Measurements from ENCODE around the gene PDX1. TPM values are rescaled to one million over a fixed set of nuclear protein-coding genes. Genes with fewer than 3 reads are reported as not detected.

PDX1 gene
- total RNA-seq, 3 donors from 2014 or later (not counting 1 experiment from before 2014, with no cell fraction given), result not detected

GRCh38 chr13:27960362-27961226 lies 40.8 kb downstream of the PDX1 start:
- 2% methylated on average over 73 of the region's 73 CpGs for WGBS (ENCODE audit: insufficient coverage)

GRCh38 chr13:27961227-27962085 lies 41.7 kb downstream of the PDX1 start:
- TF ChIP-seq CTCF (IDR thresholded peaks at IDR 0.05), result no peak
- Histone ChIP-seq H3K9me3 (ENCODE audit: control insufficient read depth, insufficient read depth, low read length) (no peaks in the 10 kb centered on the region), H3K4me1 (ENCODE audit: control insufficient read depth, insufficient read depth, low read length) (peaks cover 19% of the 10 kb centered on the region), H3K36me3 (ENCODE audit: control insufficient read depth, insufficient read depth, low read length) (no peaks in the 10 kb centered on the region), H3K27me3 (ENCODE audit: control insufficient read depth, insufficient read depth, low read length) (peaks cover 56% of the 10 kb centered on the region), H3K27ac (ENCODE audit: low read length) (no peak overlapping the region), H3K4me3 (ENCODE audit: low read length) (no peak overlapping the region)
- no peak for ATAC-seq
- H3K27me3 Mint-ChIP-seq (ENCODE audit: low read depth in 2 of 2), result peaks cover 52 to 81% of the 10 kb centered on the region in 2 donors
- no peak overlapping the region for H3K27ac Mint-ChIP-seq
- no peaks in the 10 kb centered on the region for H3K9me3 Mint-ChIP-seq
- H3K4me1 Mint-ChIP-seq, result peaks cover 0 to 4% of the 10 kb centered on the region in 2 donors
- no peaks in the 10 kb centered on the region for H3K36me3 Mint-ChIP-seq
- no peak for DNase-seq
- intact Hi-C loops (cut with micrococcal nuclease), result no loop called here
- H3K4me3 Mint-ChIP-seq, result no peak overlapping the region
- 6% methylated on average over 24 of the region's 25 CpGs for WGBS (ENCODE audit: insufficient coverage)

More at GRCh38 chr13:27960362-27961226, 40.8 kb downstream of the PDX1 start:
- no peak overlapping the region for H3K27ac ChIP-seq (ENCODE audit: low read length)
- peak in 1 of 2 donors; percentile 22 for DNase-seq
- H3K36me3 ChIP-seq (ENCODE audit: control insufficient read depth, insufficient read depth, low read length), result no peaks in the 10 kb centered on the region
- Mint-ChIP-seq H3K4me1 (peaks cover 0 to 4% of the 10 kb centered on the region in 2 donors), H3K9me3 (no peaks in the 10 kb centered on the region), H3K4me3 (peak overlapping the region; percentile 37), H3K27ac (no peak overlapping the region), H3K27me3 (ENCODE audit: low read depth in 2 of 2) (peaks cover 54 to 81% of the 10 kb centered on the region in 2 donors), H3K36me3 (no peaks in the 10 kb centered on the region)
- H3K9me3 ChIP-seq (ENCODE audit: control insufficient read depth, insufficient read depth, low read length), result no peaks in the 10 kb centered on the region
- no peak overlapping the region for H3K4me3 ChIP-seq (ENCODE audit: low read length)
- peaks cover 14% of the 10 kb centered on the region for H3K4me1 ChIP-seq (ENCODE audit: control insufficient read depth, insufficient read depth, low read length)
- intact Hi-C loops (cut with micrococcal nuclease), result no loop called here
- peaks cover 55% of the 10 kb centered on the region for H3K27me3 ChIP-seq (ENCODE audit: control insufficient read depth, insufficient read depth, low read length)
- ATAC-seq, result peak in 1 of 3 donors; percentile 40
- TF ChIP-seq CTCF (IDR thresholded peaks at IDR 0.05), result no peak

GRCh38 chr13:27962128-27962841 lies 42.5 kb downstream of the PDX1 start:
- Mint-ChIP-seq H3K4me3 (no peak overlapping the region), H3K9me3 (no peaks in the 10 kb centered on the region), H3K27me3 (ENCODE audit: low read depth in 2 of 2) (peaks cover 52 to 77% of the 10 kb centered on the region in 2 donors), H3K27ac (no peak overlapping the region), H3K36me3 (no peaks in the 10 kb centered on the region), H3K4me1 (peaks cover 0 to 4% of the 10 kb centered on the region in 2 donors)
- Histone ChIP-seq H3K27me3 (ENCODE audit: control insufficient read depth, insufficient read depth, low read length) (peaks cover 53% of the 10 kb centered on the region), H3K27ac (ENCODE audit: low read length) (no peak overlapping the region), H3K4me1 (ENCODE audit: control insufficient read depth, insufficient read depth, low read length) (peaks cover 20% of the 10 kb centered on the region), H3K9me3 (ENCODE audit: control insufficient read depth, insufficient read depth, low read length) (no peaks in the 10 kb centered on the region), H3K4me3 (ENCODE audit: low read length) (no peak overlapping the region), H3K36me3 (ENCODE audit: control insufficient read depth, insufficient read depth, low read length) (no peaks in the 10 kb centered on the region)
- no peak for TF ChIP-seq CTCF (IDR thresholded peaks at IDR 0.05)
- WGBS (ENCODE audit: insufficient coverage), result 45% methylated on average over 5 of the region's 6 CpGs
- intact Hi-C loops (cut with micrococcal nuclease), result no loop called here
- no peak for ATAC-seq
- no peak for DNase-seq
